ENCODE measurements around the gene EXOC4.

The EXOC4 gene

DNA sequence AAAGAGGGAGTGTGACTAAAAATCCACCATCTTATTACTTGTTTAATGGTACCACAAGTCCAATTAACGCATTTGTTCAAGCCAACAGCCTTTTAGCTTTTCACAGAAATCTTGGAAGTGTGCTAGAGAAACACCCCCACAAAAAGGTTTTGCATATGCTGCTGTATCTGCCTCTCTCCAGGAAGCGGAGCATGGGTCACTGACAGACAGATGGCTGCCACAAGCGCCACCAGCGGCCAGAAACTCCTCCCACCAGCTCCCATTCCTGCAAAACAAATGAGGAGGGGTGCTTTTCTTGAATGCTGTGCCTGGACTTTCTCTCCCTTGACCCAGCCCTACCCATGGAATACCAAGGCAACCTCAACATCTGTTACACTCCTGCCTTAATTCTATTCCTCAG, 698.0 kb downstream of the EXOC4 start:
- Histone ChIP-seq H3K36me3 (ENCODE audit: control insufficient read depth, insufficient read depth, low read length) (no peaks in the 10 kb centered on the region), H3K27me3 (replicated peaks; ENCODE audit: control insufficient read depth, insufficient read depth, low read length) (no peaks in the 10 kb centered on the region), H3K4me3 (replicated peaks; ENCODE audit: low read depth, low read length) (no peak overlapping the region)
- no peak for DNase-seq (ENCODE audit: extremely low read depth, insufficient read length)
- TF ChIP-seq, protein P1, sequence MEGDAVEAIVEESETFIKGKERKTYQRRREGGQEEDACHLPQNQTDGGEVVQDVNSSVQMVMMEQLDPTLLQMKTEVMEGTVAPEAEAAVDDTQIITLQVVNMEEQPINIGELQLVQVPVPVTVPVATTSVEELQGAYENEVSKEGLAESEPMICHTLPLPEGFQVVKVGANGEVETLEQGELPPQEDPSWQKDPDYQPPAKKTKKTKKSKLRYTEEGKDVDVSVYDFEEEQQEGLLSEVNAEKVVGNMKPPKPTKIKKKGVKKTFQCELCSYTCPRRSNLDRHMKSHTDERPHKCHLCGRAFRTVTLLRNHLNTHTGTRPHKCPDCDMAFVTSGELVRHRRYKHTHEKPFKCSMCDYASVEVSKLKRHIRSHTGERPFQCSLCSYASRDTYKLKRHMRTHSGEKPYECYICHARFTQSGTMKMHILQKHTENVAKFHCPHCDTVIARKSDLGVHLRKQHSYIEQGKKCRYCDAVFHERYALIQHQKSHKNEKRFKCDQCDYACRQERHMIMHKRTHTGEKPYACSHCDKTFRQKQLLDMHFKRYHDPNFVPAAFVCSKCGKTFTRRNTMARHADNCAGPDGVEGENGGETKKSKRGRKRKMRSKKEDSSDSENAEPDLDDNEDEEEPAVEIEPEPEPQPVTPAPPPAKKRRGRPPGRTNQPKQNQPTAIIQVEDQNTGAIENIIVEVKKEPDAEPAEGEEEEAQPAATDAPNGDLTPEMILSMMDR (IDR thresholded peaks at IDR 0.05; ENCODE audit: insufficient read depth, low read length, poor library complexity, severe bottlenecking), result no peak

DNA sequence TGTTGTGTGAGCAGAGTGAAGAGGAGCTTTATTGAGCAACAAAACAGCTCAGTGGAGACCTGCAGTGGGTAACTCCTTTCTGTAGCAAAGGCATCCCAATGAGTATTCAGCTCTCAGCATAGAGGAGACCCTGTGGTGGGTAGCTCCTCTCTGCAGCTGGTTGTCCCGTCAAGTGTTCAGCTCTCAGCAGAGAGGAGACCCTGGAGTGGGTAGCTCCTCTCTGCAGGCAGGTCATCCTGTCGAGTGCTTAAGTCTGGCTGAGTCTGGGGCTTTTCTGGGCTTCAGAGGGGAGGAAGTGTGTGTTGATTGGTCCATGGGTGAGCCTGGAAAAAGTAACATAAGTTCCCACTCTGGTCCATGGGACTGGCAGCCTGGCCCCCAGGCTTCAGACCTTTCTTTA, 702.3 kb downstream of the EXOC4 start:
- TF ChIP-seq, protein P1 (IDR thresholded peaks at IDR 0.05; ENCODE audit: insufficient read depth, low read length, poor library complexity, severe bottlenecking), result no peak
- no peak overlapping the region for H3K4me3 ChIP-seq (replicated peaks; ENCODE audit: low read depth, low read length)
- H3K27me3 ChIP-seq (replicated peaks; ENCODE audit: control insufficient read depth, insufficient read depth, low read length), result no peaks in the 10 kb centered on the region
- DNase-seq (ENCODE audit: extremely low read depth, insufficient read length), result no peak
- no peaks in the 10 kb centered on the region for H3K36me3 ChIP-seq (ENCODE audit: control insufficient read depth, insufficient read depth, low read length)

DNA sequence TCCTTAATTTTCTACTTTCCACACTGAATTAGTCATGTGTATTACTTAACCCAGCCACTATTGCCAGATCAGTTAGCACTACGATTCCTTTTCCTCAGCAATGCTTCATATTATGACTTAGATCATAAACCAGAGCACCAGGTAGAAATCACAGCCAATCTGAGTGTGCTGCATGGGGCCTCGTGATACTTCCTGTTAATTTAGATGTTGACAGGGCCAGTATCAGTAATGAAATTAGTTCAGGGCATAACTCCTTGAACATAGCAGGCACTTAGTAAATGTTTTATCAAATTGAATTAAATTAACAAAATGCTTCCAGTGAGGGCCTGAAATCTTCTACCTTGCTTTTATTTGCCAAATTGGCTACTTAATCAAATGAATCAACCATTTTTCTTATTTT, 705.0 kb downstream of the EXOC4 start:
- H3K27me3 ChIP-seq (replicated peaks; ENCODE audit: control insufficient read depth, insufficient read depth, low read length), result no peaks in the 10 kb centered on the region
- TF ChIP-seq, protein P1 (IDR thresholded peaks at IDR 0.05; ENCODE audit: insufficient read depth, low read length, poor library complexity, severe bottlenecking), result no peak
- H3K36me3 ChIP-seq (ENCODE audit: control insufficient read depth, insufficient read depth, low read length), result no peaks in the 10 kb centered on the region
- H3K4me3 ChIP-seq (replicated peaks; ENCODE audit: low read depth, low read length), result no peak overlapping the region
- no peak for DNase-seq (ENCODE audit: extremely low read depth, insufficient read length)

DNA sequence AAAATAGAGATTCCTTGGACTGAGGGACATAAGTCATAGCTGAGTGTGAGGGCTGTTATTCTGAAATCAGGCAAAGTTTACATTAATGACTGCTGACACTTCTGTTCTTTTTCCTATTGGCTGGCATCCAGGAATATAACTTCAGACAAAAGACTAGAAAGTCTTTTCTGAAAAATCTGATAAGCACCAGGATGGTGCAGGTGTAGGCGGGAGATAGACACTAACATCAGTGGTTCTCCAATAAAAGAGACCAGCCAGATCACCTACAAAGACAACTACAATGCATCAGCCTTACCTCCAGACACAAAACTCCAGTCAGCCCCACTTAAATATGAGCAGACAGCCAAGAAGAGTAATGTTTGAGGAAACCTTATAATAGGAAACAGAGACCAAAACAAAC, 705.9 kb downstream of the EXOC4 start:
- TF ChIP-seq, protein P1 (IDR thresholded peaks at IDR 0.05; ENCODE audit: insufficient read depth, low read length, poor library complexity, severe bottlenecking), result no peak

DNA sequence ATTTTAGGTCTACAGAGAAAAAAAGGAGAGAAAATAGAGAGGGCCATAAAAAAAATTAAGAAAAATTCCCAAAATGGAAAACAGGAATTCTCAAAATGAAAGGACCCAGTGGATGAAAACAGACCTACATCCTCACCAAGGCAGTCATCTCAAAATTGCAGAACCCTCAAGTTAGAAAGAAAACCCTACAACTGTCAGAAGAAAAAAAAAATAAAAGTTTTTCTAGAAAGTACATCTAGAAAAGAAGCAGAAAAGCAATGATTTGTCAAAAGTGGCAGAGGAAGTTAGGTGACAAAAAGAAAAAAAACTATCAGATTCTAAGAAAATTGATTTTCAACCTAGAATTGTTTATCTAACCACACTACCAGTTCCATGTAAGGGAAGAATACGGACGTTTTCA, 706.6 kb downstream of the EXOC4 start:
- H3K27me3 ChIP-seq (replicated peaks; ENCODE audit: control insufficient read depth, insufficient read depth, low read length), result no peaks in the 10 kb centered on the region
- no peaks in the 10 kb centered on the region for H3K36me3 ChIP-seq (ENCODE audit: control insufficient read depth, insufficient read depth, low read length)
- H3K4me3 ChIP-seq (replicated peaks; ENCODE audit: low read depth, low read length), result no peak overlapping the region
- no peak for DNase-seq (ENCODE audit: extremely low read depth, insufficient read length)
- TF ChIP-seq, protein P1 (IDR thresholded peaks at IDR 0.05; ENCODE audit: insufficient read depth, low read length, poor library complexity, severe bottlenecking), result no peak

More for the DNA sequence above, 705.9 kb downstream of the EXOC4 start:
- Histone ChIP-seq H3K36me3 (ENCODE audit: control insufficient read depth, insufficient read depth, low read length) (no peaks in the 10 kb centered on the region), H3K27me3 (replicated peaks; ENCODE audit: control insufficient read depth, insufficient read depth, low read length) (no peaks in the 10 kb centered on the region), H3K4me3 (replicated peaks; ENCODE audit: low read depth, low read length) (no peak overlapping the region)
- DNase-seq (ENCODE audit: extremely low read depth, insufficient read length), result no peak

DNA sequence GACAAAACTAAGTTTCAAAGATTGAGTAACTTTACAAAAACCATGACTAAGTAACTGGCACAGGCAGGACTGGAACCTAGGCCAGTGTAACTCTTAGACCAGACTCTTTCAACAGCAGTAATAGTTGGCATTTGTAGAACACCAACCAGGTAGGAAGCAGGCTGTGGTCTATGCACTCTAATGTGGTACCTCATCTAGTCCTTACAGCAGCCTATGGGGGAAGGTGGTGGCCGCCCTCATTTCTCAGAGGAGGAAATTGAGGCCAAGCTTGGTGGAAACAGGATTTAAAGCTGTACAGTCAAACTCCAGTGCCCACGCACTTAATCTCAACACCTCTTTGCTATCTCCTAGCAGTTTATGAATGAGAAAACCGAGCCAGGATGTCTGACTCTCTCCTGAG, 708.8 kb downstream of the EXOC4 start:
- TF ChIP-seq, protein P1 (IDR thresholded peaks at IDR 0.05; ENCODE audit: insufficient read depth, low read length, poor library complexity, severe bottlenecking), result no peak
- DNase-seq (ENCODE audit: extremely low read depth, insufficient read length), result no peak
- no peak overlapping the region for H3K4me3 ChIP-seq (replicated peaks; ENCODE audit: low read depth, low read length)
- H3K27me3 ChIP-seq (replicated peaks; ENCODE audit: control insufficient read depth, insufficient read depth, low read length), result no peaks in the 10 kb centered on the region
- no peaks in the 10 kb centered on the region for H3K36me3 ChIP-seq (ENCODE audit: control insufficient read depth, insufficient read depth, low read length)

All from GM06990 (cell line).